HG03097 (cell line): ENCODE results near the gene TSTD1.
"Not testable (repeated sequence)": the region's sequence is repeated elsewhere in the genome, so short reads cannot be mapped to it uniquely, and the experiment has no call there.

Source experiments
- ATAC-seq: cut with Tn5 transposase; IDR thresholded peaks from one replicate; pipeline ENCODE4 v1.9.1; 2021; ENCODE audit not compliant: unreplicated experiment, low FRiP score

The TSTD1 gene

DNA sequence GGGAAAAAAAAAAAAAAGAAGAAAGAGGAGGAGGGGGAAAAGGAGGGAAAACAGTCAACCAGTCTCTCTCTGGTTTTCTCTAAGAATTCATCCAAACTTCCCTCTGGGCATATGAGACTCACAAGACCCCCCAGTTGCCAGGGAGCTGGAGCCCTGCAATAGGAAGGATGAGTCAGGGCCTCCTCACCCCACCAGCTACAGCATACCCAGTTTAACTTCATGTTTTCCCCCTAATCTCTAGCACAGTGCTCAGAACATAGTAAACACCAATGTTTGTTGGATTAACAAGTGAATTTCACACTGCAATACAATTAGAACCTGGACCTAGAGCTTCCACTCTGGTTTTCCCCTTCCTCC lies 25.7 kb downstream of the TSTD1 start:
- no peak for ATAC-seq

DNA sequence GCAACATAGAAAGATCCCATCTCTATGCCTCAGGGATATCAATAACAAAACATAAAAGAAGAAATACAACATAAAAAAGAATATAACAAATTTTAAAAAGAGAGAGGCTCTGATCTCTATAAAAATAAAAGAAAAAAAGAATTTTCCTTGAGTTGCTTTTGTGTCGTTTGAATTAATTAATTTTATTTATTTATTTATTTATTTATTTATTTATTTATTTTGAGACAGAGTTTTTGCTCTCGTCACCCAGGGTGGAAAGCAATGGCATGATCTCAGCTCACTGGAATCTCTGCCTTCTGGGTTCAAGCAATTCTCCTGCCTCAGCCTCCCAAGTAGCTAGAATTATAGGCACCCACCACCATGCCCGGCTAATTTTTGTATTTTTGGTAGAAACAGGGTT lies 26.3 kb downstream of the TSTD1 start:
- ATAC-seq, result no peak

DNA sequence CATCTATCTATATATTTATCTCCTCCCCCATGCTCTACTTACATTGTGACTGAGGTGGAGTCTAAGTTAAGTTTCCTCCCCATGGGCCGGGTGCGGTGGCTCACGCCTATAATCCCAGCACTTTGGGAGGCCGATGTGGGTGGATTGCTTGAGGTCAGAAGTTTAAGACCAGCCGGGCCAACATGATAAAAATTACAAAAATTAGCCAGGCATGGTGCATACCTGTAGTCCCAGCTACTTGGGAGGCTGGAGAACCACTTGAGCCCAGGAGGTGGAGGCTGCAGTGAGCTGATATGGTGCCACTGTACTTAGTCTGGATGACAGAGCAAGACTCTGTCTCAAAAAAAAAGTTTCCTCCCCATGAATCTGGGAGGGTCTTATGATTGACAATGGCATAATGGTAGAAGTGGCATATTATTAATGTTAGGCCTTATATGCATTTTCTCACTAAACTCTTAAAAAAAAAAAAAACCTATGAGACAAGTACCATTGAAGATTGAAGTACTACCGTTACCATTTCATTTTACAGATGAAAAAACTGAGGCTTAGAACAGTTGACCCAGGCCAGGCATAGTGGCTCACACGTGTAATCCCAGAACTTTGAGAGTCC lies 29.1 kb downstream of the TSTD1 start:
- ATAC-seq, result no peak

DNA sequence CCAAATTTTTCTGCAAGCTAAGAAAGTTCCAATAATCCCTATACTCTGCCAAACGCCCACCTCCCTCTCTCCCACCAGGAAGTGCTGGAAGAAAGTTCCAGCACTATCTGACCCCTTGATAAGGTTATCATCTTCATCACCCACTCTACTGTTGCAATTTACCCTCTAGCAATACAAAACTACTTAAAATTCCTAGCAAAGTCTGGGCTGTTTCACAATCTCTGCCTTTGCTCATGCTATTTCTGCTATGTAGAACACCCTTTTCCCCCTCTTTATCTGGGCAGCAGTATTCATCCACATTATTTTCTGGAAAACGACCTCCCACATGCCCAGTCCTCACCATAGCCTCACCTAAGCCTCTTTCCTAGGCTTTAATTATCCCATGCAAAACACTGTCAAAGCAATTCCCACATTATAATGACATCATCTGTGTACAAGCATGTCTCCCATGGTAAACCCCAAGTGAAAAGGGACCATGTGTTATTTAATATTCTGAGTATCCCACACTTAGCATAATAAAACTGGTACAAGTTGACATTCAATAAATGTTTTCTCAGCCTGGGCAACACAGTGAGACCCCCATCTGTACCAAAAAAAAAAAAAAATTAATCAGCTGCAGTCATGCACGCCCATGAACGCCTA lies 29.8 kb downstream of the TSTD1 start:
- no peak for ATAC-seq

DNA sequence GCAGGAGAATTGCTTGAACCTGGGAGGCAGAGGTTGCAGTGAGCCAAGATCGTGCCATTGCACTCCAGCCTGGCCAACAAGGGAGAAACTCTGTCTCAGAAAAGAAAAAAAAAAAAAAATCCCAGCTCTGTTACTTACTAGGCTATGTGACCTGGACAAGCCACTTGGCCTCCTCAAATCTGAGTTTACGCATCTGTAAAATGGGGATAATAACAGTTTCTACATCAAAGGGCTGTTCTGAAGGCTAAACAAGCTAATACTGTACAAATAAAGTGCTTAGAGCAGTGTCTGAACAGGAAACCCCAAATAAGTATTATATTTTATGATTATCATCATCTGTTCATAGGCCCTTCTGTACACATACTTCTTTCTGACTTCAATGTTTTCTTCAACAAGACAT lies 31.4 kb downstream of the TSTD1 start:
- no peak for ATAC-seq

DNA sequence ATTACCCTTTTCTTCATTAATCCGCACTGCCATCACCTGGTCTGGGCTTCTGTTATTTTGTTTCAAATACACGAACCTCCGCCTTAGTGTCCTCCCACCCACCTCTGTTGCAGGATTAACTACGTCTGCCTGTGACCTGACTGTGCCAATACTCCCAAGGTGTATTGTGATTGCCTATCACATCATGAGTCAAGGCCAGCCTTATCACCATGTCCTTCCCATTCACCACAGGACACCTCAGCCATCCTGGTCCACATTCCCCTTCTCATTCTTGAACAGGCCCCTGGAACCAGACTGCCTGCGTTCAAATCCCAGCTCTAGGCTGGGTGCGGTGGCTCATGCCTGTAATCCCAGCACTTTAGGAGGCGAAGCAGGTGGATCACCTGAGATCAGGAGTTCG lies 32.2 kb downstream of the TSTD1 start:
- ATAC-seq, result no peak

DNA sequence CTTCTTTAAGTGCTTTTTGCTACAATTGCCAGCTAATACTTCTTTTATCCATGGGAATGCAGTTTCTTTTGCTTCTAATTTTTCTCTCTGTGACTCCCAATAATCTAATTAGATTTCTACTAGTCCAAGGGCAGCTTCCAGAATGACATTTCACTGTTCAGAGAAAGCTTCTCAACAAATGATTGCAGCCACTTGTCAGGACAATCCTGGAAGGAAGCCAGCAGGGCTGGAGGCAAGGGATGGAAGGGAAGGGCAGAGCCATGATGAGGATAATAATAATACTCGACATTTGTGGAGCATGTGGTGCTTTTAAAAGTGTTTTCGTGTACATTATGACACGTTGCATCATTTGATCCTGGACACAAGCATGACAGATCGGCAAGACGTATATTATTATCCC lies 37.2 kb downstream of the TSTD1 start:
- no peak for ATAC-seq

DNA sequence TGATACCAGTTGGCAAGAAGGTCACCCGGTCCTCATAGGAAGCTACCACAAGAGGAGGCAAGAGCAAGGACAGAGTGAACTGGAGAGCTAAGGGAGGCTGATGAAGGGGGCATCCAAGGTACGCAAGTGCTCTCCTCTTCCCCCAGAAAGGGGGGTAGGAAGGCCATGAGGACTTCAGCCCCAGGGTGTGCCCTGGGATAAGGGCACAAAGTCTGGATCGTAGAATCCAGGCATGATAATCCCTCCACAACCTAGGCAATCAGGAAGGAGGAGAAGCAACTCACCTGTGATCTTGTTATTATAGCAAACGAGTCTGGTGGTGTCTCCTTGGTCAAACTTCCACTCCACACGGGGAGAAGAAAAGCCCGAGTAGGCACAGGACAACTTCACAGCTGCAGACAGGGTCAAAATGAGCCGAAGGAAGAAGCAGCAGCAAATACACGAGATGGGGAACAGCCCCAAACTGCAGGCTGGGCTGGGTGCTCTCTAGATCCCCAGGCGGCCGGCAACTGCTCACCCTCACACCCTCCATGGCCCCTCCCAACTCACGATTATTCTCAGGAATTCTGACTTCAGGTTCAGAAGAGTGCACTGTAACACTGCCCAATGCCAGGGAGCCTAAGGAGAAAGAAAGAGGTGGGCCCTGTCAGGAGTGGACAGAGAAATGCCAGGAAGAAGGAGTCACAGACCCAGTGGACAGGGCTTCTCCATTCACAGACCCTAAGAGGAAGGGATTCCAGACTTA lies 37.9 kb downstream of the TSTD1 start:
- ATAC-seq, result no peak

DNA sequence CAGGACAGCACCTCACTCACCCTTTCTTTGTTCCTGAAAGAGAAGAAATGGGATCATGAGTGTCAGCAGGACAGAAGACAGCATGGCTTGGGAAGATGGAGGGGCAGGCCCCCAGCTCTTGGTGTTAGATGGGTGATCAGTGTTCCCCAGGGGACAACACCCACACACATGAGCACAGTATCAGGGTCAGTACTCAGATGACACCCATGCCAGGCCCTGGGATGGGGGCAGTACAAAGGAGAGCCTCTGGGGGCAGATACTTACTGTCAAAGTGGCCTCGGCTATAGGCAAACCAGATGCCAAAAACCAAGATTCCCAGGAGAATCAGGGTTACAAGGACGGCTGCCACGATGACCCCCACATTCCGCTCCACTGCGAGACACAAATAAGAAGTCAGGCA lies 39.4 kb downstream of the TSTD1 start:
- ATAC-seq, result no peak

DNA sequence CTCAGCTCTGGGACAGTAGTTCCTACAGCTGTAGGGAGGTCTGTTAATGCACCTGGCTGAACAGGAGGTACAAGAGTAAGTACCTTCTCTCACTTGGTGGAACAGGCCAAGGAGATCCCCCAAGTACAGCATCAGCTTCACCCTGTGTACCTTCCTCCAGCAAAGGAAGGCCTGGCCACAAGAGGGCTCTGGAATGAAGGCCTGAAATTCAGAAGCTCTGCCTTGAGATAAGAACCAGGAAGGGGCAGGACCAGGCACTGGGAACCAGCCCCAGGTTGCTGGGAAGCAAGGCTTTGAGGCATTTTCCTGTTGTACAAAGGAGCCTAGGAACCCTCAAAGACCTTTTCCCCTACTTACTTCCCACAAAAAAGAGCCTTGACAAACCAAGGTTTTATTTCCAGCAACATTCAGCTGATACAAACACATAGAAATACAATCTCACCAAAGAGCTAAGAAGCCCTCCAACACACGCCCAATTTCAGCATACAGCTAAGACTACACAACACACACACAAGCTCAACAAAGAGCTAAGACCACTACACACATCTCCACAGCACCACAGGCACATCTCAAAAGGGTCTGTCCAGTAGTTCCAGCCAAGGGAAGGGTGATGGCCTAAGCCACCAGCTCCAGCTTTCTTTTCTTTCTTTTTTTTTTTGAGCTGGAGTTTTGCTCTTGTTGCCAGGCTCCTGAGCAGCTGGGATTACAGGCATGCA lies 41.3 kb downstream of the TSTD1 start:
- no peak for ATAC-seq

DNA sequence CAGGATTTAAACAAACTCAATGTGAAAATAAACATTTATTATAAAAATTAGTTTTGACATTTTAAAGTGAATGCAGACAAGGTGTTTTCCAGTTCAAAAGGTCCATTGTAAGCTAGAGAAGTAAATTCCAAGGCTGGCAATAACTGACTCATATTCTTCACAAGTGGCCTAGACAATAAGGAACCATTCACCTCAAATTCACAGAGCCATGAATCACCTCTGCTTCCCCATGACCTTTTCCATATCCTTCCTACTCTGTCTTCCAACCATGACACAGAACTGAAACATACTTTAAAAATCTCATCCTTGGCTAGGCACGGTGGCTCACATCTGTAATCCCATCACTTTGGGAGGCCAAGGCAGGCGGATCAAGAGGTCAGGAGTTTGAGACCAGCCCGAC lies 42.6 kb downstream of the TSTD1 start:
- no peak for ATAC-seq

DNA sequence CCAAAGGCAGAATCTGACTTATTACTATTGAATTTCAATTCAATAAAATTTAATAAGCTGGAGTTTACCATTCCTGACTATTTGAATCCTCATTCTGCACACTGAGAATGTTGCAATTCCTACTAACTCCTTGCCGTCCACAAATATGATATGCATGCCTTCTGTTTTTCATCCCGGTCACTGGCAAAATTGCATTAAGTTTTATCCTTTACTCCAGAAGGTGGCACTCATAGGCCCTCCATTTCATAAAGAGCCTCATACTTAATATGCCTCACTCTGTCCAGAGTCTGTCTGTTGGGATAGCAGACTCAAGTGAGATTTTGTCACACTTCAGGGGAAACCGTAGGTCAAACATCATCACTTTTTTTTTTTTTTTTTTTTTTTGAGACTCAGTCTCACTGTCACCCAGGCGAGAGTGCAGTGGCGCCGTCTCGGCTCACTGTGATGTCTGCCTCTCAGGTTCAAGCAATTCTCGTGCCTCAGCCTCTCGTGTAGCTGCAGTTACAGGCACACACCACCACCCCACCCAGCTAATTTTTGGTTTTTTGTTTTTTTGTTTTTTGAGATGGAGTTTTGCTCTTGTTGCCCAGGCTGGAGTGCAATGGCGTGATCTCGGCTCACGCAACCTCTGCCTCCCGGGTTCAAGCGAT lies 45.1 kb downstream of the TSTD1 start:
- no peak for ATAC-seq

DNA sequence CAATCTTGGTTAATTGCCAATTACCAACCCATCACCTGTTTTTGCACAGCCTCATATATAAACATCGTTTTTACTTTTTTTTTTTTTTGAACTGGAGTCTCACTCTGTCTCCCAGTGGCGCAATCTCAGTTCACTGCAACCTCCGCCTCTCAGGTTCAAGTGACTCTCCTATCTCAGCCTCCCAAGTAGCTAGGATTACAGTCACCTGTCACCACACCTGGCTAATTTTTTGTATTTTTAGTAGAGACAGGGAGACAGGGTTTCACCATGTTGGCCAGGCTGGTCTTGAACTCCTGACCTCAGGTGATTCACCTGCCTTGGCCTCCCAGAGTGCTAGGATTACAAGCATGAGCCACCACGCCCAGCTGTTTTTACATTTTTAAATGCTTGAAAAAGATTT lies 46.7 kb downstream of the TSTD1 start:
- ATAC-seq, result not testable (repeated sequence)
